SH-SY5Y (cell line): ENCODE measurements around the gene SETD9.

Source experiments
- GATA2 ChIP-seq: IDR thresholded peaks from 2 replicates; pipeline ENCODE4 v1.6.1; 2011; ENCODE audit warnings: mild to moderate bottlenecking, low read depth, low read length
- GATA3 ChIP-seq: IDR thresholded peaks from 2 replicates; pipeline ENCODE4 v1.6.1; 2011; ENCODE audit warnings: low read depth, mild to moderate bottlenecking, low read length, moderate library complexity

DNA sequence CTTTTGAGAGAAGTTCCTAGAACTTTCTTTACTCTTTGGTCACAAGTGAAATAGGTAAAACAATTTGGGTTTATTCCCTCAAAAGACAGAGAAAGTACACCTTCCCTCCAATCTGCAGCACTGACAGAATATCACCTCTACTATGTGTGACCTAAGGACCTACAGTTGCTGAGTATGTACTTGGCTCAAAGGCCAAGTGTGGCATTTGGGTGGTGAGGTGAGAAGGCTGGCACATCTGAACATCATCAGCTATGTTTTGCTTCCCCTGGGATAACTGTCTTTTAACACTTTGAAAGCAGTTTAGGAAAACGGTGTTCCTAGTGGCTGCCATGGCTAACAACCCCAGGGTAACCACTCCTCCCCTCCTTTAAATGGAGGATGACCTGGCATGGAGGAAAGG is 24.9 kb downstream of the SETD9 start:
- no peak for TF ChIP-seq GATA2
- no peak for TF ChIP-seq GATA3
